Gastroesophageal sphincter (tissue), 3 donors: Measurements from ENCODE around the gene FGFR1OP2.

Source experiments
- CTCF ChIP-seq, 4 experiments: fragments of 200-600 bp in 2 of 4; fragments of 450-650 bp in 2 of 4; sonication (generic) in 1 of 4; IDR thresholded peaks; one replicate each; pipeline ENCODE4 v1.5.1; 2017 to 2019; ENCODE audit warnings: antibody characterized with exemption in 4 of 4, mild to moderate bottlenecking in 2 of 4, moderate library complexity in 2 of 4
- EP300 ChIP-seq: sonication (generic); formaldehyde crosslinking; IDR thresholded peaks from one replicate; pipeline ENCODE4 v1.6.1; 2017; ENCODE audit warnings: antibody characterized with exemption, mild to moderate bottlenecking

GRCh38 chr12:27012982-27013255 lies 74.6 kb downstream of the FGFR1OP2 start:
- no peak for TF ChIP-seq CTCF (IDR thresholded peaks at IDR 0.05)
- TF ChIP-seq EP300 = no peak
